Measurements from ENCODE around the gene EFCAB12.

- TF ChIP-seq, protein P1, sequence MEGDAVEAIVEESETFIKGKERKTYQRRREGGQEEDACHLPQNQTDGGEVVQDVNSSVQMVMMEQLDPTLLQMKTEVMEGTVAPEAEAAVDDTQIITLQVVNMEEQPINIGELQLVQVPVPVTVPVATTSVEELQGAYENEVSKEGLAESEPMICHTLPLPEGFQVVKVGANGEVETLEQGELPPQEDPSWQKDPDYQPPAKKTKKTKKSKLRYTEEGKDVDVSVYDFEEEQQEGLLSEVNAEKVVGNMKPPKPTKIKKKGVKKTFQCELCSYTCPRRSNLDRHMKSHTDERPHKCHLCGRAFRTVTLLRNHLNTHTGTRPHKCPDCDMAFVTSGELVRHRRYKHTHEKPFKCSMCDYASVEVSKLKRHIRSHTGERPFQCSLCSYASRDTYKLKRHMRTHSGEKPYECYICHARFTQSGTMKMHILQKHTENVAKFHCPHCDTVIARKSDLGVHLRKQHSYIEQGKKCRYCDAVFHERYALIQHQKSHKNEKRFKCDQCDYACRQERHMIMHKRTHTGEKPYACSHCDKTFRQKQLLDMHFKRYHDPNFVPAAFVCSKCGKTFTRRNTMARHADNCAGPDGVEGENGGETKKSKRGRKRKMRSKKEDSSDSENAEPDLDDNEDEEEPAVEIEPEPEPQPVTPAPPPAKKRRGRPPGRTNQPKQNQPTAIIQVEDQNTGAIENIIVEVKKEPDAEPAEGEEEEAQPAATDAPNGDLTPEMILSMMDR (conservative IDR thresholded peaks at IDR 0.05; ENCODE audit: low read length), result no peak
- TF ChIP-seq EZH2phosphoT487 (IDR thresholded peaks at IDR 0.05; ENCODE audit: borderline replicate concordance, low read depth, low read length), result no peak
Measured at GRCh38 chr3:129366312-129366831, 62.1 kb downstream of the EFCAB12 start.
